CMK (cell line): Measurements from ENCODE around the gene HECW1.
"Not testable (repeated sequence)": the region's sequence is repeated elsewhere in the genome, so short reads cannot be mapped to it uniquely, and the experiment has no call there.

ENCODE experiments used
- DNase-seq: peaks from one replicate; pipeline ENCODE4 v3.0.0-alpha.2; 2010; ENCODE audit warnings: low read depth

HECW1 gene

DNA sequence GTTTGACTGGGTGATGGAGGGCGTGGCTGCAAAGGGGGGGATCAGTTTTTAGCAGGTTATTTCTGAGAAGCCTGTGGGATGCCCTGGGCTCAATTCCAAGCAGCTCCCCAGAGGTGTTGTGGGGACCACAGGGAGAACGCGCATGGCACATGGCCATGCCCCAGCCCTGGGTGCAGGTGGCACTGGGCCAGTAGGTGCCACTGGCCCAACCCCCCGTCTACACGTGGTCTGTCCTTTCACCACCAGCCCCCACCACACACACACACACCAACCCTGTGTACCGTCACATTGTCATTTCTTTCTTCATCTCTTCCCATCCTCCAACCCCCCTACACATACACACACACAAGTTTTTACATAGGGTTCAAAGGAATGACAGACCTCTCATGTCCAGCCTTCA, 355.4 kb downstream of the HECW1 start:
- DNase-seq = no peak

DNA sequence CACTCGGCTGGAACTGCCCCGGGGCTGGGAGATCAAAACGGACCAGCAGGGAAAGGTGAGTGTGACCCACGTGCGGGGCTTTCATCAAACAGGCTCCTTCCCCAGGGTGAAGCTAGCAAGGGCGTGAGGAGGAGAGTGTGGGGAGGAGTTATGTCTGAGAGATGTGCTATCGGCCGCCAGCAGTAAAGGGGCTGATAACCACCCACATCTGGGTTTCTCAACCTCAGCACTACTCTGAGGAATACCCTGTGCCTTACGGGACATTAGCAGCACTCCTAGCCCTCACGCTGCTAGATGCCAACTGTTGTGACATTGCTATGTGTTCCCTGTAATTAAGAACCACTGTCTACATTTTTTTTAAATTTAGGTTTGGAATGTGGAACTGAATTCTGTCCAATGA, 356.6 kb downstream of the HECW1 start:
- no peak for DNase-seq

DNA sequence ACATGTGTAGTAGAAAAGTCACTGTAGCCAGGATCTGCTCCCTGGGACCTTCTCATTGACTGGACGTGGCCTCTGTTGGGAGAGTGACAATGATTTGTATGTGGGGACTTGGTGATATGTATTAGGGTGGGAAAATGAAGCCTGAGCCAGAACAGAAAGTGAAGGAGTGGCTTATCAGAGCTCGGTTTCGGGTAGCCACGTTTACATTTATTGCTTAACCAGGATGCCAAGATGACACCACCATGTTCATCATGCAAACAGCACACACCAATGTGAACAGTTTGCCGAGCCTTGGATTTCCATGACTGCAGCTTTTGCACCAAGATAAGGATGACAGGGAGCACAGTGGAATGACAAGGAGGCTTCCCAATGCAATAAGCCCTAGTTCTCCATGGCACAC, 357.7 kb downstream of the HECW1 start:
- no peak for DNase-seq

DNA sequence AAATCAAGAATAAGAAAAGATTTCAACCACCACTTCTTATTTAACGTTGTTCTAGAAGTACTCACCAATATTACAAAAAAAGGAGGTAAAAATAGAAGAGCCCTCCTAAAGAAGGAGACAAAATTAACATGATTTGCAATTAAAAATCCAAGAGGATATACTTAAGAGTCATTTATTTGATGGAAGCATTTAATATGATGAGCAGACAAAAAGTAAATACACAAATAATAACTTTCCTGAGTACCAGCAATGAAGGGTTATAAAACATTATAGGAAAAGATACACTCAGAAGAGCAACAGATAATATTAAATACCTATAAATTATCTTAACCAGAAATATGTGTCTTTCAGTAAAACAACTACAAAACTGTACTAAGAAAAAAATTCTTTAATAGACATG, 363.5 kb downstream of the HECW1 start:
- no peak for DNase-seq

DNA sequence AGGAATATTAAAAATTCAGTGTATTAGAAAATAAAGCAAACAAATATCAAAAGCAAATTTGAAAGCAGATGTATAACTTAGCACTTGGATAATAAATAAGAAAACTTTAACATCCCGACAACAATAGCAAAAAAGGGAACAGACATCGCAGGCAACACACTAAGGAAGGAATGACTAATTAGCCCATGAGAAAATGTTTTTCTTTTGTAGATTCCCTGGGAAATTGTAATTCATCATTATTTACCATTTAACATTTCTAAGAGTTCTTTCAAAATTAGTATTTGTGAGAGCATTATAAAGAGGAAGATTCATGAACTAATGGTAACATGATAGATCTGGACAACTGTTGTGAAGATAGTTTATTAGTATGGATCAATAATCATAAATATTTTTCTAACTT, 364.4 kb downstream of the HECW1 start:
- no peak for DNase-seq

DNA sequence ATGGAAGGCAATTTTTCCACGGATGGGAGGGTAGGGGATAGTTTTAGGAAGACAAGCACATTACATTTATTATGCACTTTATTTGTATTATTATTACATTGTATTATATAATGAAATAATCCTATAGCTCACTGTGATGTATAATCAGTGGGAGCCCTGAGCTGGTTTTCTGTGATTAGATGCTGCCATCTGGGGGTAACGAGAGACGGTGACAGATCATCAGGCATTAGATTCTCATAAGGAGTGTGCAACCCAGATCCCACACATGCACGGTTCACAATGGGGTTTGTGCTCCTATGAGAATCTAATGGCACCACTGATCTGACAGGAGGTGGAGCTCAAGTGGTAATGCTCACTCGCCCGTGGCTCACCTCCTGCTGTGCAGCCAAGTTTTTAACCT, 366.6 kb downstream of the HECW1 start:
- DNase-seq = no peak

DNA sequence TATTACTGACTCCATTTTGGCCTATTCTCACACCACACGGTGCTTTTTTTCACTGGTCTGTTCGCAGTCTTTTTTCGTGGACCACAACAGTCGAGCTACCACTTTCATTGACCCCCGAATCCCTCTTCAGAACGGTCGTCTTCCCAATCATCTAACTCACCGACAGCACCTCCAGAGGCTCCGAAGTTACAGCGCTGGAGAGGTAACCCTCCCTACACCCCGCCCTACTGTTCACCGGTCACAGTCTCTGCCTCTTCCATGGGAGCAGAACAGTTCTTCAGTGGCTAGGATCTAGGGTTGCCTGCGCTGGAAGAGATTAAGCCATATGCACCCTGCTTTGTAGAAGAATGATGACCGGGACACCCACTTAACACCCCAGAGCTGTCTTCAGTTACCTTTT, 367.1 kb downstream of the HECW1 start:
- no peak for DNase-seq

DNA sequence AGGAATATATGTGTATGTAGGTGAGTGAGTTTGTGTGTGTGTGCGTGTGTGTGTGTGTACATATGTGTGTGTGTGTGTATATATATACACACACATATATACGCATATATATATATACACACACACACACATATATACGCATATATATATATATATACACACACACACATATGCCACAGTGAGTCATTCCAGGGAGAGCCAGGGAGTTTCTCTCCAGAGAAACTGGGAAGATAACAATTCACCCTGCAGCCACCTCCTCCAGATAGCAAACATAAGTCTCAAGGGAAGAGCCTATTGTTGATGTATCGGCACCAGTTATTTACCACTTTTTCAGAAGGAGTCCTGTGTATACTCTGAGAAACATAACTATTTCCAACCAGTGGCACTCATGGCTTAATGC, 368.1 kb downstream of the HECW1 start:
- DNase-seq = no peak

DNA sequence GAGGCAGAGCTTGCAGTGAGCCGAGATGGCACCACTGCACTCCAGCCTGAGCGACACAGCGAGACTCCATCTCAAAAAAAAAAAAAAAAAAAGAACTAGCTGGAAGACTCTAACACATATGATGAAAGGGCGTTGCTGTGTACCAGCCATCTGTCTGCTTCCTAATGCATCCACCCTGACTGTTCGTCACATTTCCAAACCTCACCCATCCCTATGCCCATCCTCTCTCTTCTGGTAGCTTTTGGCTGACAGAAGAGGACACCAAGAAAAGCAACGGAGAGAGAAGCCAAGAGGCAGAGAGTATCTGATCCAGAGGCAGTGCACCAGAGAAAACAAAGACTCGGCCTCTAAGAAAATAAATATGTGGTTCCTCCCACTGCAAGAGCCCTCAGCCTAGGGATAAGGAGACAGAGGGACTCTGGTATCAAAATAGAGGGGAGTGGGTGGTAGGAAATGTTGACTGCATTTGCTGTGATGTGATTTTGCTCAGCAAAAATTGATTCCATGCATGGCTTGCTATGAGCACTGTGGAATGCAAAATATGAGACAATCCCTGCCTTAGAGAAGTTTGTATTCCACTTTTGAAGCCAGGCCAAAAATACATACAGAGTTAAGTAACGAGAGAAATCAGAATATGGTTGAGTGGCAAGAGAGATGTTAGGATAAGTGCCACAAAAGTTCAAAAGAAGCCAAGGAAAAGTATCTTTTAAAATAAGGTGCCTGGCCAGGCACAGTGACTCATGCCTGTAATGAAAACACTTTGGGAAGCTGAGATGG, 369.6 kb downstream of the HECW1 start:
- DNase-seq = no peak

DNA sequence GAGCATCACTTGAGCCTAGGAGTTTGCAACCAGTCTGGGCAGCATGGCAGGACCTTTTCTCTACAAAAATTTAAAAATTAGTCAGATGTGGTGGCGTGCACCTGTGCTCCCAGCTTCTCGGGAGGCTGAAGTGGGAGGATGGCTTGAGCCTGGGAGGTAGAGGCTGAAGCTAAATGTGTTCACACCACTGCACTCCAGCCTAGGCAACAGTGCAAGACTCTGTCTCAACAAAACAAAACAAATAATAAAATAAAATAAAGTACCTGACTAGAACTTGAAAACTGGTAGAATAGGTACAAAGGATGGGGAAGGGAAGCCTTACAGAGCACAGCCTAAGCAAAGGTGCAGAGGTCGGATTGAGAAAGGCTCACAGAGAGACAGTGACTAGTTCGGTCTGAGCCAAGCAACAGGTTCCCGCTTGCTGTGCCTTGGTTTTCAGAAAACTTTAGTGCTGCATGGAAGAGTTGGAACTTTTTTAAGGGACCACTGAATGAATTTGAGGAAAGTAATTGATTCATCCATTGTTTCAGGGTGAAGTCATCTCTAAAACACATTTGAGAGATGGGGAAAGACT, 370.3 kb downstream of the HECW1 start:
- DNase-seq = no peak

DNA sequence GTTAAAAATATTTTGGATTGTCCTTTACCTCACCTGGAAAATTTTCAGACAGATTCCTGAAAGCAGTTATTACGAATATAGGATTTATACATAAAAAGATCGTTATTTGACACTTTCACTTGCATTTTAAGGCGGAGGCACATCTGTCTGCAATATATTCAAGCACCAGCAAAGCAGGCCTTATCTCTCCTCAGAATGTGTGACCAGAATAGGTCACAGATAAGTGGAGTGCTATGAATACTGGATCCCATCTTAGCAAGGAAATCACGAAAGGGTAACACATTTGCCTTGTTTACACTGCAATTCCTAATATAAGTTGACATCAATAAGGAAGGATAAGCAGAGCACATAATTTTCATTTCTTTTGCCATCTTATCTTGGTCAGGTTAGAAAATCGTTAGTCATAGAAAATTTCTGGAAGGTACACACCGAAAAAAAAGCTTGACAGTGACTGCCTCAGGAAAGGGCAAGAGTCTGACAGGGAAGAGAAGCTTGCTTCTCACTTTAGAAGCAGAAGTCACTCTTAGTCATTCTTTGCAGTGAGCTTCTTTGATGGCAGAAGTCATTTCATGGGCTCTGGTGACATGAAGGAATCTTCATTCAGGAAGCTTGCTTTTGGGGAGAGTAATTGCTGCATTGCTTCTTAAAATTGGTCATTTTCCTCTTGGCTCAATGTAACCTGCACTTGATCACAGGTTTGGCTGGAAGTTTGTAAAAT, 372.4 kb downstream of the HECW1 start:
- no peak for DNase-seq

DNA sequence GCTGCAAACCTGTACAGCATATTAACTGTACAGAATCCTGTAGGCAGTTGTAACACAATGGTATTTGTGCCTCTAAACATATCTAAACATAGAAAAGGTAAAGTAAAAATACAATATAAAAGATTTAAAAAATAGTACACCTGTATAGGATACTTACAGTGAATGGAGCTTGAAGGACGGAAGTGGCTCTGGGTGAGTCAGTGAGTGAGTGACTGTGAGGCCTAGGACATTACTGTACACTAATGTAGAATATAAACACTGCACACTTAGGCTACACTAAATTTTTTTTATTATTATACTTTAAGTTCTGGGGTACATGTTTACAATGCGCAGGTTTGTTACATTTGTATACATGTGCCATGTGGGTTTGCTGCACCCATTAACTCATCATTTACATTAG, 373.1 kb downstream of the HECW1 start:
- DNase-seq = no peak

DNA sequence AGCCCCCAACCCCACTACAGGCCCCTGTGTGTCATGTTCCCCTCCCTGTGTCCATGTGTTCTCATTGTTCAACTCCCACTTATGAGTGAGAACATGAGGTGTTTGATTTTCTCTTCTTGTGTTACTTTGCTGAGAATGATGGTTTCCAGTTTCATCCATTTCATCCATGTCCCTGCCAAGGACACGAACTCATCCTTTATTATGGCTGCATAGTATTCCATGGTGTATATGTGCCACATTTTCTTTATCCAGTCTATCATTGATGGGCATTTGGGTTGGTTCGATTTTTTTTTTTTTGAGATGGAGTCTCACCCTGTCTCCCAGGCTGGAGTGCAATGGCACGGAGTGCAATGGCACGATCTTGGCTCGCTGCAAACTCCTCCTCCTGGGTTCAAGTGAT, 373.6 kb downstream of the HECW1 start:
- DNase-seq = not testable (repeated sequence)

DNA sequence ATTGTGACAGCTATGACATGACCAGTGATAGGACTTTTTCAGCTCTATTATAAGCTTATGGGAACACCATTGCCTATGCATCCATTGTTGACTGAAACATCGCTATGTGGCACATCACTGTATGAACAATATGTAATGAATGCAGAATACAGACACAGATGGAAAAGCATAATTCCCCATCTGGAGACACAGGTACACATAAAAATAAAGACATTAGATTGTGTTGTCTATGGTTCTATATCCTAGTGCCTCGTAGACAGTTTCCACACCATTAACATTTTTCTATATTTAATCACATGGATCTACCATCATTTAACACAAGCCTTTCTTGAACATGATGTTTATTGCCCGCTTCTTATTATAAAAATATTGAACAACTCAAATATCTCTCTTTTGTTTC, 374.2 kb downstream of the HECW1 start:
- DNase-seq = no peak

DNA sequence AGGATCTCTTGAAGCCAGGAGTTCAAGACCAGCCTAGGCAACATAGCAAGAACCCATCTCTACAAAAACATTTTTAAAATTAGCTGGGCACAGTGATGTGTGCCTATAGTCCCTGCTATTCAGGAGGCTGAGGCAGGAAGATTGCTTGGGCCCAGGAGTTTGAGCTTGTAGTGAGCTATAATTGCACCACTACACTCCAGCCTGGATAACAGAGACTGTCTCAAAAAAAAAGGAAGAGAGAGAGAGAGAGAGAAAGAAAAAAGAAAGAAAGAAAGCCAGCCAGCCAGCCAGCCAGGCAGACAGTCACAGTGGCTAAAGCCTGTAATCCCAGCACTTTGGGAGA, 375.3 kb downstream of the HECW1 start:
- no peak for DNase-seq

DNA sequence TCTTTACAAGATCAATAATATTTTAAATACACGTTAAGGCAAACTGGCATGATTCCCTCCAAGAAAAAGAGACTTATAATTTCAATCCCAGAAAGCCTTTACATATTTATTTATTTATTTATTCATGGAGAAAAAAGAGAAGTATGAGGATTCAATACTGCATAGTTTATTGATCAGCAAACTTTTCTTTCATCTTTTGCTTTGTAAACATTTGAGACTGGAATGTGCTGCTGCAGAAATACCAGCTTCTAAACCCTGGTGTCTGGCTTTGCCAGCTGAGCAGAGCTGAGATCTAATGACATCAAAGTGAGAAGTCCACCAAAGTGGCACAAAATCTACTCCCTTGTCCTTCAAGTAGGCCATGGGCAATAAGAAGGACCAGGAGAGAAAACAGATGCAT, 376.8 kb downstream of the HECW1 start:
- DNase-seq = no peak

DNA sequence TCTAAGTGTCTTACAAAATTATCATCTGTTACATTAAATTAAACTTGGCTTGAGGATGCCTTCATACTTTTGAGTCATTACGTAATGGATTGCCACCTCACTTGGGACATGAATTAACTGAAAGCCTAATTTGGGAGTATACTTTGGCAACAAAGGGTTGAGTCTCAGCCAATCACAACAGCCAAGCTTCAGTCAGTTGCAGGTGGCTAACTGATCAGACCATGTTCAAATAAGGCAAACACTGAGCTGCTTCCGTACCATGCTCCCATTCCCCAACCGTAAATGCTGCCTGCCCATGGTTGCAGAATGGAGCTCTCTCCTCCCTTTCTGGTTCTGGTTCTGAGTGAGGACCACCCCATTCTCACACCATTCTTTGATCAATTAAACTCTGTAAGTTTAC, 377.6 kb downstream of the HECW1 start:
- DNase-seq = no peak

DNA sequence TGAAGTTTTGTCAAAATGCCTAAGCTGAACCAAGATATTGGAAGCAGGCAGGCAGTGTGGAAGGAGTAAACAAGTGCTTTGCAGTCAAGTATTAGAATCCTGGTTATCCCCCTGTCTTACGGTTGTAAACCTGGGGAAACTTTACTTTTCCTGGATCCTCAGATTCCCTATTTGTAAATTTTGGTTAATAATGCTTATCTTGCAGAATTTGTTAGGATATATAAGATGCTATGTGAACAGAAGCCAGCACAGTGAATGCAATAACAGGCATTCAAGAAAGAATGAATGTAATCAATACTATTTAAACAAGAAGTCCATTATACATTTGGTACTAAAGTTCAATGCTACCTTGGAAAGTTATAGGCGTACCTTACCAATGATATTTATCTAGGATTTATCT, 378.7 kb downstream of the HECW1 start:
- DNase-seq = no peak

DNA sequence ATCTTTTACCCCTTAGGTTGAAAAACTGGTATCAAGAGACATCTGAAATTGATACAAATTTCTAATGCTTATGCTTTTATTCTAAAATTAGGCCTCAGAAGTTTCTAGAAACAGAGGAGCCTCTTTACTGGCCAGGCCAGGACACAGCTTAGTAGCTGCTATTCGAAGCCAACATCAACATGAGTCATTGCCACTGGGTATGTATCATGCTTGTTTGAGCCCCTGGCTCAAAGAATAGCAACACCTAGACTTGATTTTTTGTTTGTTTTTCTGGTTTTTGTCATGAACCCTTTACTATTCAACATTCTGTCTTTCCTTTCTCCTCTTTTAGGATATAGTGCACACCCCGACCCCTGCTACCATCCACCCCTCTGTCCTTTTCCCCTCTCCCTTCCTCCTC, 379.5 kb downstream of the HECW1 start:
- DNase-seq = no peak

DNA sequence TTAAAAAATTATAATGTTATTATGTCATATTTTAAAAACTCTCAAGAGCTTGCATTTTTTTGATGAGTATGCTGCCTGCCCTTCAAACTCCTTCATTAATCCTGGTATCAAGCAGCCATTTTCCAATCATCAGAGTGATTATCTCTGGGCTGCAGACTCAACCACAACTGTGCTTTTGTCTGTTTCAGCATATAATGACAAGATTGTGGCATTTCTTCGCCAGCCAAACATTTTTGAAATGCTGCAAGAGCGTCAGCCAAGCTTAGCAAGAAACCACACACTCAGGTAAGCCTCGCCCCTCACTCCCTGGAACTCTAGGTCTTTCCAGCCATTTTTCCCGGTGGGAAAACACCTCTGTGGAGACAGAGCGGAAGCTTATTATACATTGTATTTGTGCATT, 380.4 kb downstream of the HECW1 start:
- no peak for DNase-seq

DNA sequence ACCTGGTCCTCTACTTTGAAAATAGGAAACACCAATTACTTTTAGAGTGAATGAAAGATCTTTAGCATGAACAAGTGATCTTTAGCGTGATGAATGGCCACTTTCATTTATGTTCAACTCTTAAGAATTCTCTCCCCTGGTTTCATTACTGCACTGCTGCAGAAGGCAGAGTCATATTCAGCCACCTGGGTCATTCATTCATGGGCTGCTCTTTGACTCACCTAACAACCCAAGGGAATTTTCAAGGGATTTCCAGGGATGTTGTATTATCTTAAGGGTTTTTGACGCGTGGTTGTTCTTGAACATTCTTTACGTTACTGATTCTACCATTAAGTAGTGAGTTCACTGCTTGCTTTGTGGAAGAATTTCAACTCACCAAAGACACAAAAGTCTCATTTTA, 383.1 kb downstream of the HECW1 start:
- no peak for DNase-seq

DNA sequence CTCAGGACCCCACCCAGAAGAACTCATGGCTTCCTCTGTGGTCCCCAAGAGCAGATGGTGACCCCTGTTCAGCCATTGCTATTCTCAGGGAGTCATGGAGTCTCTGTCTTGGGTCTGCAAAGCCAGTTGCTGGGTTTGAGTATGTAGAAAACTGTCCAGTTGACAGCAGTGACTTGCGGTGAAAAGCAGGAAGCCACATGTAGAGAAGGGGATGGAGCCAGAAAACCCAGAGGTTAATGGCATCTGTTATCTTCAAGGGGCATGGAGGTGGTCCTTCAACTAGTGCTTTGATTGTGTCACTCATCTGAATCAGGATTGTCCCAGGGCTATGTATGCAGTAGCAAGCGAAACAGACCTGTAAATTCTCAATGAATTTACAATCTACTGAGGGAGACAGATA, 384.1 kb downstream of the HECW1 start:
- no peak for DNase-seq

DNA sequence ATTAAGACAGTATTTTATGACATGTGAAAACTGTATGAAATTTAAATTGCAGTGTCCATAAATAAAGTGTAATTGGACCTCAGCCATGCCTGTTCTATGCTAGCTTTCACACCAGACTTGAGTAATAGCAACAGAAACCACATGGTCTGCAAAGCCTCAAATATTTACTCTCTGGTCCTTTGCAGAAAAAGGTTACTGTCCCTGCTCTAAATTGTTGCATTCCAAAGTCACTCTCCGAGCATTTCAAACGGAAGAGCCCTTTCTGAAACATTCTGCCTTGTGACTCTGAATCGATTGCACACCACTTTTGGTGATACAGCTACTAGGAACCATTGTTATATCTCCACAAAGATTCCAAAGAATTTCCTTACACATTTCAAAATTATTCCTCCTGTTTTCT, 389.4 kb downstream of the HECW1 start:
- no peak for DNase-seq

DNA sequence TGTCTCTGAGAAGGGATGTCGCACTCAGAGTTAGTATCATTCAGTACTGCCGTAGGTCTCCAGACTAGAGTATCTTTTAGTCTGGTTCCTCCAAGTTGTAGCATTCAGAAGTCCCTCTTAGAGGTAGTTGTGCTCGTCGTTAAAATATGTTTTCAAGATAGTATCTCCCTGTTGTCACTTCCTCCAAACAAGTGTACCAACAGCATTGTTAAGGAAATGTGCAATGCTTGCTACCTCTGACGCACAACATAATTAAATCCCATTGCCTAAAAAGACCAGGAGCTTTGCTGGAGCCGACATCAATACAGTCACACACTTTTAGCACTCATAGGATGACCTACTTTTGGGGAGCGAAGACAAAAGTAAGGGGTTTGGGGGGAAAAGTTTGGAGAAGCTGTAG, 390.5 kb downstream of the HECW1 start:
- DNase-seq = no peak
